ENCODE results near the gene UBE2M.

UBE2M gene

GRCh38 chr19:58520257-58520599 lies 38.2 kb downstream of the UBE2M start:
- H3K27ac ChIP-seq (ENCODE audit: low read length) = peak overlapping the region; percentile 90
- no peaks in the 10 kb centered on the region for H3K27me3 ChIP-seq (ENCODE audit: low read depth, low read length)
- peak overlapping the region; percentile 92 for H3K4me2 ChIP-seq (ENCODE audit: low read length)
- peak overlapping the region; percentile 89 for H3K4me3 ChIP-seq (ENCODE audit: low read length)
- H4K20me1 ChIP-seq (ENCODE audit: insufficient read depth, low read length) = no peaks in the 10 kb centered on the region
- H3K9ac ChIP-seq (ENCODE audit: low read length) = peak overlapping the region; percentile 97
- peaks cover 14% of the 10 kb centered on the region for H3K36me3 ChIP-seq (replicated peaks; ENCODE audit: low read depth, low read length)
- TF ChIP-seq, protein P1, sequence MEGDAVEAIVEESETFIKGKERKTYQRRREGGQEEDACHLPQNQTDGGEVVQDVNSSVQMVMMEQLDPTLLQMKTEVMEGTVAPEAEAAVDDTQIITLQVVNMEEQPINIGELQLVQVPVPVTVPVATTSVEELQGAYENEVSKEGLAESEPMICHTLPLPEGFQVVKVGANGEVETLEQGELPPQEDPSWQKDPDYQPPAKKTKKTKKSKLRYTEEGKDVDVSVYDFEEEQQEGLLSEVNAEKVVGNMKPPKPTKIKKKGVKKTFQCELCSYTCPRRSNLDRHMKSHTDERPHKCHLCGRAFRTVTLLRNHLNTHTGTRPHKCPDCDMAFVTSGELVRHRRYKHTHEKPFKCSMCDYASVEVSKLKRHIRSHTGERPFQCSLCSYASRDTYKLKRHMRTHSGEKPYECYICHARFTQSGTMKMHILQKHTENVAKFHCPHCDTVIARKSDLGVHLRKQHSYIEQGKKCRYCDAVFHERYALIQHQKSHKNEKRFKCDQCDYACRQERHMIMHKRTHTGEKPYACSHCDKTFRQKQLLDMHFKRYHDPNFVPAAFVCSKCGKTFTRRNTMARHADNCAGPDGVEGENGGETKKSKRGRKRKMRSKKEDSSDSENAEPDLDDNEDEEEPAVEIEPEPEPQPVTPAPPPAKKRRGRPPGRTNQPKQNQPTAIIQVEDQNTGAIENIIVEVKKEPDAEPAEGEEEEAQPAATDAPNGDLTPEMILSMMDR (IDR thresholded peaks at IDR 0.05; ENCODE audit: low read depth, low read length) = no peak
- no peak for TF ChIP-seq EZH2phosphoT487 (IDR thresholded peaks at IDR 0.05; ENCODE audit: low read depth)
- no peaks in the 10 kb centered on the region for H3K9me3 ChIP-seq (ENCODE audit: insufficient read depth, low read length)
- H2AFZ ChIP-seq (ENCODE audit: low read depth, low read length) = peak overlapping the region; percentile 28; the same call in 1 of the 2 replicates
- peaks cover 13% of the 10 kb centered on the region for H3K4me1 ChIP-seq (ENCODE audit: low read length)
- peaks cover 42% of the 10 kb centered on the region for H3K79me2 ChIP-seq (ENCODE audit: low read length)

GRCh38 chr19:58519355-58520256 lies 38.8 kb downstream of the UBE2M start, which contains the start of gene ZBTB45:
TSS of gene ZBTB45 (minus strand) at chr19:58519810. CDS start at chr19:58517673, 2,137 bp downstream.
- Histone ChIP-seq H3K9me3 (ENCODE audit: insufficient read depth, low read length) (no peaks in the 10 kb centered on the region), H4K20me1 (ENCODE audit: insufficient read depth, low read length) (no peaks in the 10 kb centered on the region), H3K9ac (ENCODE audit: low read length) (peak within 1 kb of the TSS; percentile 97), H3K36me3 (replicated peaks; ENCODE audit: low read depth, low read length) (peaks cover 16% of the 10 kb centered on the region), H3K79me2 (ENCODE audit: low read length) (peaks cover 47% of the 10 kb centered on the region), H3K4me3 (ENCODE audit: low read length) (peak within 1 kb of the TSS; percentile 89), H3K27ac (ENCODE audit: low read length) (peak within 1 kb of the TSS; percentile 90), H3K4me1 (ENCODE audit: low read length) (peaks cover 16% of the 10 kb centered on the region), H3K27me3 (ENCODE audit: low read depth, low read length) (no peaks in the 10 kb centered on the region), H3K4me2 (ENCODE audit: low read length) (peak within 1 kb of the TSS; percentile 92), H2AFZ (ENCODE audit: low read depth, low read length) (peak within 1 kb of the TSS; percentile 48; the same call in 1 of the 2 replicates)
- TF ChIP-seq, protein P1 (IDR thresholded peaks at IDR 0.05; ENCODE audit: low read depth, low read length) = peak; percentile 95
- no peak for TF ChIP-seq EZH2phosphoT487 (IDR thresholded peaks at IDR 0.05; ENCODE audit: low read depth)

GRCh38 chr19:58519087-58519354 lies 39.4 kb downstream of the UBE2M start:
- peak overlapping the region; percentile 90 for H3K27ac ChIP-seq (ENCODE audit: low read length)
- H2AFZ ChIP-seq (ENCODE audit: low read depth, low read length) = peak overlapping the region; percentile 48; the same call in 1 of the 2 replicates
- TF ChIP-seq EZH2phosphoT487 (IDR thresholded peaks at IDR 0.05; ENCODE audit: low read depth) = no peak
- TF ChIP-seq, protein P1 (IDR thresholded peaks at IDR 0.05; ENCODE audit: low read depth, low read length) = no peak
- peaks cover 19% of the 10 kb centered on the region for H3K36me3 ChIP-seq (replicated peaks; ENCODE audit: low read depth, low read length)
- peak overlapping the region; percentile 92 for H3K4me2 ChIP-seq (ENCODE audit: low read length)
- H3K4me1 ChIP-seq (ENCODE audit: low read length) = peaks cover 17% of the 10 kb centered on the region
- peaks cover 51% of the 10 kb centered on the region for H3K79me2 ChIP-seq (ENCODE audit: low read length)
- H3K4me3 ChIP-seq (ENCODE audit: low read length) = peak overlapping the region; percentile 89
- H3K9ac ChIP-seq (ENCODE audit: low read length) = peak overlapping the region; percentile 97
- no peaks in the 10 kb centered on the region for H3K9me3 ChIP-seq (ENCODE audit: insufficient read depth, low read length)
- H4K20me1 ChIP-seq (ENCODE audit: insufficient read depth, low read length) = no peaks in the 10 kb centered on the region
- no peaks in the 10 kb centered on the region for H3K27me3 ChIP-seq (ENCODE audit: low read depth, low read length)

- Histone ChIP-seq H2AFZ (ENCODE audit: low read depth, low read length) (no peak overlapping the region), H3K79me2 (ENCODE audit: low read length) (peaks cover 51% of the 10 kb centered on the region), H3K9me3 (ENCODE audit: insufficient read depth, low read length) (no peaks in the 10 kb centered on the region), H3K27me3 (ENCODE audit: low read depth, low read length) (no peaks in the 10 kb centered on the region), H3K9ac (ENCODE audit: low read length) (peak overlapping the region; percentile 97), H3K27ac (ENCODE audit: low read length) (peak overlapping the region; percentile 90), H3K4me3 (ENCODE audit: low read length) (peak overlapping the region; percentile 89), H3K36me3 (replicated peaks; ENCODE audit: low read depth, low read length) (peaks cover 19% of the 10 kb centered on the region), H3K4me2 (ENCODE audit: low read length) (peak overlapping the region; percentile 92), H3K4me1 (ENCODE audit: low read length) (peaks cover 20% of the 10 kb centered on the region), H4K20me1 (ENCODE audit: insufficient read depth, low read length) (no peaks in the 10 kb centered on the region)
- TF ChIP-seq EZH2phosphoT487 (IDR thresholded peaks at IDR 0.05; ENCODE audit: low read depth) = no peak
- TF ChIP-seq, protein P1 (IDR thresholded peaks at IDR 0.05; ENCODE audit: low read depth, low read length) = peak; percentile 32; the same call in 1 of the 2 replicates
Observed at GRCh38 chr19:58518256-58519086, 39.9 kb downstream of the UBE2M start.
